Measurements from ENCODE around the gene ARRDC4.

ARRDC4 gene

DNA sequence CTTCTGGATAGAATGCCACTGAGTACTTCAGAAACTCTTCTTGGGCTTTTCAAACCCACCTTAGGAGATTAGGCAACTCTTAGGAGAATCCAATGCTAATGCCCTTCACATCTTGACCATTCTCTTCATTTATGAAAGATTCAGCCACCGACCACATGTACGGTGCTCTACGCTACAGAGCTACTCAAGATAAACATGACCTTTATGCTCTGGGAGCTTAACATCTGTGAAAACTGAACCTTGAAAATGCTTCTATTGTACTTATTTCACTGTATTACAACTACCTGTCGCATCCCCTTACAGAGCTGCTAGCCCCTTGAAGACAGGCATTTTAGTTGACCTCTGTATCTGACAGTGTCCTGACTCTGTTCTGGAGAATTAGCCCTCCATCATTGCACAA lies 19.5 kb upstream of the ARRDC4 start:
- no peak for TF ChIP-seq FOXP2 (optimal IDR thresholded peaks at IDR 0.05; ENCODE audit: borderline replicate concordance, extremely low read depth, extremely low read length, insufficient read depth)
- no peak for TF ChIP-seq TAF1 (IDR thresholded peaks at IDR 0.05; ENCODE audit: borderline replicate concordance, insufficient read depth, low read length)
- TF ChIP-seq POLR2AphosphoS5 (IDR thresholded peaks at IDR 0.05; ENCODE audit: low read depth, low read length): no peak
- TF ChIP-seq REST (IDR thresholded peaks at IDR 0.05; ENCODE audit: insufficient read depth in 1 of 2, low read depth in 2 of 2, low read length in 2 of 2): no peak
- no peak for TF ChIP-seq SIN3A (IDR thresholded peaks at IDR 0.05; ENCODE audit: borderline replicate concordance, insufficient read depth, low read length)

DNA sequence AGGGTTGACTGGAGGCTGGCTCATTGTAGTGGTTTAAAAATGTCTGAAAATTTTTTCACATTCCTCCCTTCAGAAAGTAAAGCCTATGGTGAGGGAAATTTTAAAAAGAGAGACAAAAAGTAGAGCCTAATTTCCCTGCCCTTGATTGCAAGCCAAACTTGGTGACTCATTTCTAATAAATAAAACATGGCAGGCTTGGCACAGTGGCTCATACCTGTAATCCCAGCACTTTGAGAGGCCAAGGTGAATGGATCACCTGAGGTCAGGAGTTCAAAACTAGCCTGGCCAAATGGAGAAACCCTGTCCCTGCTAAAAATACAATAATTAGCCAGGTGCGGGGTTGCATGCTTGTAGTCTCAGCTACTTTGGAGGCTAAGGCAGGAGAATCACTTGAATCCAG lies 18.9 kb upstream of the ARRDC4 start:
- no peak for TF ChIP-seq FOXP2 (optimal IDR thresholded peaks at IDR 0.05; ENCODE audit: borderline replicate concordance, extremely low read depth, extremely low read length, insufficient read depth)
- no peak for TF ChIP-seq SIN3A (IDR thresholded peaks at IDR 0.05; ENCODE audit: borderline replicate concordance, insufficient read depth, low read length)
- no peak for TF ChIP-seq TAF1 (IDR thresholded peaks at IDR 0.05; ENCODE audit: borderline replicate concordance, insufficient read depth, low read length)
- no peak for TF ChIP-seq POLR2AphosphoS5 (IDR thresholded peaks at IDR 0.05; ENCODE audit: low read depth, low read length)
- TF ChIP-seq REST (IDR thresholded peaks at IDR 0.05; ENCODE audit: insufficient read depth in 1 of 2, low read depth in 2 of 2, low read length in 2 of 2): no peak

DNA sequence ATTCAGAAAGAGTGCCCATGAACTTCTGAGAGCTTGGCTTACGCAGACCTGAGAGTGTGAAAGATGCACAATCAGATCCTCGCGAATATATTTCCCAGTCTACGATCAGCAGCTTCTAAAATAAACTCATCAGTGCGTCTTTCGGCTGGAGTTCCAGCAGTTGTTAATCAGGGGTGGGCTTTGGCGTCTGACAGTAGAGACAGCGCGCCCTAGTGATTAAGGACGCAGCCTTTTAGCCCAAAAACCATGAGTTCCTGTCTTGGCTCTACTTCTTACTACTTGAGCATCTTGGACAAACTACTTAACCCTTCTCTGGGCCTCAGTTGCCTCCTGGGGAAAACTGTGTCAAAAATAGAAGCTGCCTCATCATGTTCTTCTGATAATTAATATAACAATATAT lies 15.8 kb upstream of the ARRDC4 start:
- no peak for TF ChIP-seq REST (IDR thresholded peaks at IDR 0.05; ENCODE audit: insufficient read depth in 1 of 2, low read depth in 2 of 2, low read length in 2 of 2)
- TF ChIP-seq FOXP2 (optimal IDR thresholded peaks at IDR 0.05; ENCODE audit: borderline replicate concordance, extremely low read depth, extremely low read length, insufficient read depth): no peak
- TF ChIP-seq TAF1 (IDR thresholded peaks at IDR 0.05; ENCODE audit: borderline replicate concordance, insufficient read depth, low read length): no peak
- TF ChIP-seq SIN3A (IDR thresholded peaks at IDR 0.05; ENCODE audit: borderline replicate concordance, insufficient read depth, low read length): no peak
- no peak for TF ChIP-seq POLR2AphosphoS5 (IDR thresholded peaks at IDR 0.05; ENCODE audit: low read depth, low read length)

DNA sequence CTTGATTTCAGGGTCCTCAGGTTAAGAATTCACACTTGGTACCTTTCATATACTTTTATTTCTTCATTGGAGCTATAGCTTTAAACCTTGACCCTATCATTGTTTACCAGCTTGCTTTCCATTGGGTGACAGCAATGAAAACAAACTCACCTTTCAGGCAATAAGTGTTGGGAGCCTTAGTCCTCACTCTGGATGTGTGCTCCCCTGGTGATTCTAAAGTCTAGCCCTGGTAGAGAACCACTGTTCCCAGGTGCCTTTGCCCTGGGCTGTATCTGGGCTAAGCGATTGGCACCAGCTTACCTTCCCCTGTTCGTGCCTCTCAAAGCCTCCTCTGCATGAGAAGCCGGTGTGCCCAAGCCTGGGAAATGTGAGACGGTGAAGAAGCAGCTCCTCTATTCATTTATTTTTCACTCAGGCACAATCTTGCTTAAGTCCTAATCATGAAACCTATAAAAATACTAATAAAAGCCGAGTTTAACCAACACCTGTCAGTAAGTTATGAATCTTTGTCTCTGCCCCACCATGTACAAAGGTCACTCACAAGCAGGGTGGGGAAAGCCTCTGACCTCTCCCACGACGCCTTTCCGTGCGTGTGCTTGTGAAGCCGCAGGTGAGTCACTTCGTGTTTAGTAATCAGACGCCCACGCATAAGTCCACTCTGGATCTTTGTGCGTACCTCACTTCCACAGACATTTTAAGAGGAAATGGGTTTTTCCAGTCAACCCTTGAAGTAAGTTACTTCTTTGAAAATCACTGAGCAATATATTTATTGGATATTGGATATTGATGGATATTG lies 12.8 kb upstream of the ARRDC4 start:
- no peak for TF ChIP-seq POLR2AphosphoS5 (IDR thresholded peaks at IDR 0.05; ENCODE audit: low read depth, low read length)
- TF ChIP-seq REST (IDR thresholded peaks at IDR 0.05; ENCODE audit: insufficient read depth in 1 of 2, low read depth in 2 of 2, low read length in 2 of 2): no peak
- TF ChIP-seq FOXP2 (optimal IDR thresholded peaks at IDR 0.05; ENCODE audit: borderline replicate concordance, extremely low read depth, extremely low read length, insufficient read depth): no peak
- TF ChIP-seq SIN3A (IDR thresholded peaks at IDR 0.05; ENCODE audit: borderline replicate concordance, insufficient read depth, low read length): no peak
- TF ChIP-seq TAF1 (IDR thresholded peaks at IDR 0.05; ENCODE audit: borderline replicate concordance, insufficient read depth, low read length): no peak

All from PFSK-1 (cell line).